Endothelial cell of umbilical vein (primary cell): ENCODE results near the gene ZNF740. TPM values are rescaled to one million over a fixed set of nuclear protein-coding genes. Genes with fewer than 3 reads are reported as not detected.

Experiments
- BruUV-seq: library from RNA; stranded (reverse); fragments of 400-500 nt; replicated peaks from 2 replicates; lab custom pipeline; 2021; lab: Mats Ljungman, UMichigan
- CTCF ChIA-PET: fragments of 300-600, 350-600 bp; sonication (Branson Sonifier 250); formaldehyde crosslinking; loops from one replicate; lab custom pipeline; 2021; ENCODE audit warnings: antibody characterized with exemption, inconsistent platforms; lab: Charles Lee
- POLR2A ChIA-PET: fragments of 300-600, 350-600 bp; sonication (Branson Sonifier 250); formaldehyde crosslinking; loops from one replicate; lab custom pipeline; 2021; ENCODE audit warnings: antibody characterized with exemption, inconsistent platforms; lab: Charles Lee
- DNase-seq: peaks from one replicate; pipeline ENCODE4 v3.0.0-alpha.2; 2011; ENCODE audit warnings: low read depth, low spot score
- FAIRE-seq: peaks from 2 replicates; lab custom pipeline; 2011; peaks lifted over from hg19 to GRCh38; lab: Jason Lieb, UNC
- H2AFZ ChIP-seq: 2 replicates; pipeline ENCODE4 v1.6.0; 2012; ENCODE audit warnings: low read depth, low read length, control low read depth, inconsistent platforms
- H3K27ac ChIP-seq: 2 replicates; pipeline ENCODE4 v1.5.1; 2011; ENCODE audit warnings: low read depth, mild to moderate bottlenecking, control low read depth, low read length, moderate library complexity; ENCODE audit not compliant: insufficient read depth
- H3K27me3 ChIP-seq, 2 experiments: 2 replicates each; pipeline versions ENCODE4 v1.6.0 to v1.6.1; 2011; ENCODE audit warnings: low read length in 2 of 2, mixed read lengths in 1 of 2; ENCODE audit not compliant: control insufficient read depth in 2 of 2, insufficient read depth in 2 of 2
- H3K36me3 ChIP-seq, 2 experiments: 2 replicates in 1 of 2; 3 replicates in 1 of 2; pipeline ENCODE4 v1.5.1; 2011; ENCODE audit warnings: low read length in 2 of 2, mild to moderate bottlenecking in 1 of 2, moderate library complexity in 1 of 2; ENCODE audit not compliant: control insufficient read depth in 2 of 2, insufficient read depth in 2 of 2; ENCODE audit errors: extremely low read depth in 1 of 2
- H3K4me1 ChIP-seq: 3 replicates; pipeline ENCODE4 v1.5.1; 2011; ENCODE audit warnings: mild to moderate bottlenecking, low read length; ENCODE audit not compliant: control insufficient read depth, insufficient read depth; ENCODE audit errors: extremely low read depth
- H3K4me2 ChIP-seq: 2 replicates; pipeline ENCODE4 v1.6.1; 2011; ENCODE audit warnings: low read length, control low read depth, mixed read lengths; ENCODE audit not compliant: insufficient read depth
- H3K4me3 ChIP-seq, 3 experiments: fragments of 200-600 bp in 1 of 3; sonication (generic), shearing (Covaris generic) in 1 of 3; replicated peaks in 1 of 3; 2 replicates each; pipeline ENCODE4 v1.5.1; 2011 to 2016; ENCODE audit warnings: control low read depth in 3 of 3, low read length in 3 of 3, mild to moderate bottlenecking in 2 of 3, inconsistent platforms in 1 of 3, low read depth in 1 of 3, moderate library complexity in 1 of 3; ENCODE audit not compliant: insufficient read depth in 1 of 3
- H3K79me2 ChIP-seq: 2 replicates; pipeline ENCODE4 v1.6.0; 2012; ENCODE audit warnings: low read length, inconsistent platforms; ENCODE audit not compliant: control insufficient read depth, insufficient read depth
- H3K9ac ChIP-seq: replicated peaks from 2 replicates; pipeline ENCODE3; 2011; ENCODE audit warnings: low read length, control low read depth; ENCODE audit not compliant: insufficient read depth; ENCODE audit errors: extremely low read depth
- H3K9me1 ChIP-seq: replicated peaks from 3 replicates; pipeline ENCODE4 v1.6.0; 2011; ENCODE audit warnings: mild to moderate bottlenecking, low read length; ENCODE audit not compliant: control insufficient read depth, insufficient read depth; ENCODE audit errors: extremely low read depth
- H3K9me3 ChIP-seq: replicated peaks from 2 replicates; pipeline ENCODE4 v1.5.1; 2012; ENCODE audit warnings: low read length, inconsistent platforms; ENCODE audit not compliant: control insufficient read depth, insufficient read depth
- H4K20me1 ChIP-seq: replicated peaks from 2 replicates; pipeline ENCODE3; 2011; ENCODE audit warnings: mild to moderate bottlenecking, low read length; ENCODE audit not compliant: control insufficient read depth, insufficient read depth; ENCODE audit errors: extremely low read depth
- CTCF ChIP-seq, 2 donors: IDR thresholded peaks; 1 replicate in 1 of 2; 2 replicates in 1 of 2; pipeline ENCODE4 v1.5.1; 2011; ENCODE audit warnings: low read length in 2 of 2, mild to moderate bottlenecking in 2 of 2, moderate library complexity in 2 of 2, control low read depth in 1 of 2, inconsistent platforms in 1 of 2, low read depth in 1 of 2; ENCODE audit not compliant: insufficient read depth in 1 of 2; ENCODE audit errors: extremely low read depth in 1 of 2
- EZH2 ChIP-seq: IDR thresholded peaks from 2 replicates; pipeline ENCODE4 v1.6.1; 2012; ENCODE audit warnings: borderline replicate concordance, low read depth, mild to moderate bottlenecking, moderate library complexity, low read length, inconsistent platforms; ENCODE audit not compliant: severe bottlenecking
- FOS ChIP-seq: IDR thresholded peaks from 2 replicates; pipeline ENCODE4 v1.6.1; 2011; ENCODE audit warnings: mild to moderate bottlenecking, low read length, moderate library complexity, borderline replicate concordance; ENCODE audit not compliant: insufficient read depth
- GATA2 ChIP-seq: IDR thresholded peaks from 2 replicates; pipeline ENCODE4 v1.7.0; 2011; ENCODE audit warnings: low read depth, mild to moderate bottlenecking, moderate library complexity, mixed read lengths, low read length; ENCODE audit not compliant: insufficient read length, insufficient read depth
- JUN ChIP-seq: IDR thresholded peaks from 2 replicates; pipeline ENCODE4 v1.6.1; 2011; ENCODE audit warnings: borderline replicate concordance, low read depth; ENCODE audit not compliant: insufficient read length, insufficient read depth
- MAX ChIP-seq: IDR thresholded peaks from 2 replicates; pipeline ENCODE4 v1.6.1; 2011; ENCODE audit not compliant: insufficient read depth, insufficient read length
- MYC ChIP-seq: IDR thresholded peaks from one replicate; pipeline ENCODE4 v1.6.1; 2011; ENCODE audit warnings: mild to moderate bottlenecking, low read depth, low read length
- POLR2A ChIP-seq: IDR thresholded peaks from 2 replicates; pipeline ENCODE4 v1.6.1; 2012; ENCODE audit warnings: low read depth, mild to moderate bottlenecking, control low read depth, low read length
- POLR2AphosphoS5 ChIP-seq: IDR thresholded peaks from 2 replicates; pipeline ENCODE4 v1.6.1; 2012; ENCODE audit warnings: low read depth, mild to moderate bottlenecking, control low read depth, low read length, moderate library complexity; ENCODE audit not compliant: insufficient read depth
- dilution Hi-C: fragments of 300-500 bp; cut with MboI; formaldehyde crosslinking; loops from one replicate; pipeline ENCODE4 v1.15.0; 2019; ENCODE audit warnings: low sequenced_read_pairs; ENCODE audit not compliant: extremely low pct_ligation_motif_present
- intact Hi-C: fragments of 100-400 bp; cut with micrococcal nuclease; formaldehyde crosslinking; loops from one replicate; pipeline ENCODE4 v1.10.0; 2022
- polyA plus RNA-seq, 4 experiments: library from polyadenylated mRNA; depleted of rRNA in 3 of 4; stranded (reverse) in 3 of 4; unstranded in 1 of 4; fragments of >200 nt; gene quantifications; 2 replicates each; pipeline versions ENCODE4 v1.2.1 to v1.2.3, GENCODE V29; 2011 to 2012; ENCODE audit warnings: missing spikeins in 1 of 4
- total RNA-seq: library from RNA; stranded (reverse); gene quantifications from 2 replicates; pipeline ENCODE4 v1.2.3, GENCODE V29; 2021

ZNF740 gene
- total and polyA plus RNA-seq, 2 donors (not counting 3 experiments of a cell fraction or from before 2014, with no cell fraction given), result 10.5 to 38.1 TPM

GRCh38 chr12:53160000-53160399, 20.5 kb upstream of the ZNF740 start:
- dilution Hi-C loops, result no loop called here
- ChIA-PET POLR2A (no interaction called here), CTCF (interaction anchor here (0.6 to 7.5 kb wide), 33 partner anchors 8 to 261 kb away, joined by 3 to 249 read pairs (median 5); partner anchors contain the start of genes AAAS, CSAD, ESPL1 and SOAT2)
- DNase-seq (no peak), FAIRE-seq (no peak)
- H3K27me3 ChIP-seq, result no peaks in the 10 kb centered on the region
- H3K4me1 ChIP-seq, result no peaks in the 10 kb centered on the region
- H3K27ac ChIP-seq, result no peak overlapping the region
- no peaks in the 10 kb centered on the region for H3K36me3 ChIP-seq
- BruUV-seq, result no TSS peak
- H3K9me1 ChIP-seq, result no peaks in the 10 kb centered on the region
- H3K4me3 ChIP-seq, result no peak overlapping the region
- no peak overlapping the region for H3K4me2 ChIP-seq
- no peak for TF ChIP-seq POLR2A
- no peak for TF ChIP-seq EZH2
- no peak for TF ChIP-seq MYC
- TF ChIP-seq JUN, result no peak
- no peak for TF ChIP-seq CTCF (IDR thresholded peaks at IDR 0.05; ENCODE audit: extremely low read depth in 1 of 2, insufficient read depth in 1 of 2, low read depth in 1 of 2, low read length in 2 of 2)
- TF ChIP-seq POLR2AphosphoS5, result no peak
- no peak for TF ChIP-seq FOS
- no peak for TF ChIP-seq GATA2
- no peak for TF ChIP-seq MAX
- H3K9me3 ChIP-seq, result no peaks in the 10 kb centered on the region
- H4K20me1 ChIP-seq, result no peaks in the 10 kb centered on the region
- intact Hi-C loops, result loop anchor here (1.0 to 2.0 kb wide), 4 partner anchors 21 to 94 kb away; partner anchors contain the start of genes CSAD and ZNF740
- no peak overlapping the region for H2AFZ ChIP-seq
- no peak overlapping the region for H3K9ac ChIP-seq
- H3K79me2 ChIP-seq, result no peaks in the 10 kb centered on the region
